ENCODE data around the gene TPGS2.
A peak's percentile ranks its signal among the peaks of the same experiment; 100 is the strongest.
"Not testable (repeated sequence)": the region's sequence is repeated elsewhere in the genome, so short reads cannot be mapped to it uniquely, and the experiment has no call there.

TPGS2 gene

DNA sequence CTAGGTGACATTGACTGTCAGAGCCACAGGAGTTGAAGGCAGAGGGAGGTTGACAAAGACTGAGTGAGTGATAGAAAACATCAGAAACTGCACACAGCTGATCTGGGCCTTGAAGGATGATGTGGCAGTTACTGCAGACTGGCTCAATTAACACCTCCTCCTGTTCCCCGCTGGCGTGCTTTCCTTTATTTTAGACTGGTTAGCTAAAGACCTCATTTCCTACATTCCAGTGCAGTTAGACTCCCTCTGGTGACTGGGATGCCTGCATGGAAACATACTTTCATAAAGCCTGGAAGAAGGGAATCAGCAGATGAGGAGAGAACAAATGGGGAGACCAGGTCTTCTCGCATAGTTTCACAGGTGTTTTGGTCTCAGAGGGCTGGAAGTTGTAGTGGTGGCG, 7.1 kb downstream of the TPGS2 start:
- no peak for DNase-seq

- no peak for DNase-seq
Measured at GRCh38 chr18:36819621-36820020, 9.2 kb downstream of the TPGS2 start.

DNA sequence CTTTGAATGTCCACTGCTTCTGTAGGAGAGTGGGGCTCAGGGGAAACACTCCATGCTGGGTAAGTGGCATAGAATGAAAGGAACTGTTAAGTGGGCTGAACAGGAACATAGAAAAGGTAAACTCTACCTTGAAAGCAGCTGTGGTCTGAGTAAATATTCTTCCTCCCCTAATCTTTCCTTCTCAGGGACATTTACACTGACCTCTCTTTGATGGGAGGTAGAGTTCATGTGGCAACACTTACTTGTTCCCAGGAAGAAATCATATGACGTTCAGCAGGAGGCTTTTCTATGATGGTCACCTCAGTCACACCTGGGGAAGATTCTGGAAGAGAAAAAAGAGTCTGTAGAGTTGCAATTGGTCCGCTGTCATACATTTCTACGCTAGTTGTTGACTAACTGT, 10.2 kb downstream of the TPGS2 start:
- DNase-seq, result no peak

- no peak for DNase-seq
Measured at GRCh38 chr18:36817039-36817438, 11.8 kb downstream of the TPGS2 start.

DNA sequence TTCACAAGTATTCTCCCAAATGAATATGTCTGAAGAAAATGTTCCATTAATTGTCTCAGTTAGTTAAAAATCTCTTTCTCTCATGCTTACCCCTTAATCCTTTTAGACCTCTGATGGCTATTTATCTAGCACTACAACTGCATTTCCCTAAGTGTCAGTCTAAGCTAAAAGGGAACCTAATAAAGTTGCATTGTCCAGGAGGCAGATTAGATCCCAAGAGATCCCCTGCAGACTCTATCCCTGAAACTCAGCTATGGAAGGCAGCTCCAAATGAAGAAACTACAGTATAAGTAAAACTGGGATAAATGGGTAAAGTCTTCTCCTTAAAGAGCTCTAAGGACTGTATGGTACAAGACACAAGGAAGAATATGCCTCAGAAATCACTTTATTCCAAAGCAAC, 12.7 kb downstream of the TPGS2 start:
- not testable (repeated sequence) for DNase-seq

DNA sequence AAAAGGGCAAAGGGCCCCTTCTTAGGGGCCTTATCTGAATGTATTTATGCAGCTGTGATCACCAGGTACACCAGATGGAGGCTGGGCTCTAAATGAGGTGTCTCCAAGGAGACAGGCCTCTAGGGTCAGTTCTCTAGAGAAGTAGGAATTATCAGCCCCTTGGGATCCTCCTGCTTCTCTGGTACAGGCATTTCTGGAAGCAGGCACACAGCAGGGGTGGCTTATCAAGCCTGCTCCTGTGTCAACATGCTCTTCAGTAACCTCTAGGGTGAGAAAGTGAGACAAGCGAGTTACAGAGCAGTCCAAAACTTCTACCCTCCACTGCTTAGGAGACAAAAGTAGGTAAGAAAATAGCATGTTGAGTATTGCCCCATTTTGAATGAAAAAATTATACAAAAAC, 13.8 kb downstream of the TPGS2 start:
- no peak for DNase-seq

DNA sequence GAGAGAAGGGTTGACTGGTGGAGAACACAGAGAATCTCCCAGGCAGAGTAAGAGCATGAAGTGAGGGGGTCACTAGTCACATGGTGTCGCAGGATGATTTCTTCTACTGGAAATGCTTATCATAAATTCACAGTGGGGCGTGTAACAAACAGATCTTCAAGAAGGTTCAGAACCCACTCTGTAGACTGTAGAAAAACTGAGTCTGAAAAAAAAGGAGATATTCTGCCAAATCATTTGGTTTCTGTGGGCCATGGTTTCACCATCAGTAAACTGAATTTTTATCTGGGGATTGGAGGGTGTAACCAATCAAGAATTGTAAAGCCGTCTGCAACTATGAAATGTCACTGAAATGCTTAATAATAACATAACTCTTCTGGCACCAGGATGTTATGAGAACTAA, 15.0 kb downstream of the TPGS2 start:
- no peak for DNase-seq

GRCh38 chr18:36813101-36813775, 15.6 kb downstream of the TPGS2 start:
- no peak for DNase-seq

- no peak for DNase-seq
Measured at GRCh38 chr18:36812678-36813077, 16.1 kb downstream of the TPGS2 start.

DNA sequence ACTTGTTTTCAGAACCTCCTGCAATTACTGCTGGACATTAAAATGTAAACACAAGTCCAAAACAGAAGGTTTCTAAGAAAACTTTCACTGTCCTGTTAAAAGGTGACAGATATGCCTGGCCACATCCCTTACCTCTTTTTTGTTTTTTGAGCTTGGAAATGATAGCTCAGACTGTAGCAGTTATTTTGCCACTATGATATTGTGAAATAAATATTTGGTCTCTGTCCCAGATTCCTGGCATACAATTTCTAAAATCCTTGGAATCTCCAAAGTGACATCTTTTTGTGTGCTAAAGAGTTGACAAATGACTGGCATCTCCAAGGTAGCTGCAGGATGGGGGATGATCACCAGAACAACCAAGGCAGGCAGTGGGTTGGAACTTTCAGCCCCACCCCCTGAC, 16.8 kb downstream of the TPGS2 start:
- DNase-seq, result no peak

- DNase-seq, result no peak
Measured at GRCh38 chr18:36811430-36811829, 17.4 kb downstream of the TPGS2 start.

DNA sequence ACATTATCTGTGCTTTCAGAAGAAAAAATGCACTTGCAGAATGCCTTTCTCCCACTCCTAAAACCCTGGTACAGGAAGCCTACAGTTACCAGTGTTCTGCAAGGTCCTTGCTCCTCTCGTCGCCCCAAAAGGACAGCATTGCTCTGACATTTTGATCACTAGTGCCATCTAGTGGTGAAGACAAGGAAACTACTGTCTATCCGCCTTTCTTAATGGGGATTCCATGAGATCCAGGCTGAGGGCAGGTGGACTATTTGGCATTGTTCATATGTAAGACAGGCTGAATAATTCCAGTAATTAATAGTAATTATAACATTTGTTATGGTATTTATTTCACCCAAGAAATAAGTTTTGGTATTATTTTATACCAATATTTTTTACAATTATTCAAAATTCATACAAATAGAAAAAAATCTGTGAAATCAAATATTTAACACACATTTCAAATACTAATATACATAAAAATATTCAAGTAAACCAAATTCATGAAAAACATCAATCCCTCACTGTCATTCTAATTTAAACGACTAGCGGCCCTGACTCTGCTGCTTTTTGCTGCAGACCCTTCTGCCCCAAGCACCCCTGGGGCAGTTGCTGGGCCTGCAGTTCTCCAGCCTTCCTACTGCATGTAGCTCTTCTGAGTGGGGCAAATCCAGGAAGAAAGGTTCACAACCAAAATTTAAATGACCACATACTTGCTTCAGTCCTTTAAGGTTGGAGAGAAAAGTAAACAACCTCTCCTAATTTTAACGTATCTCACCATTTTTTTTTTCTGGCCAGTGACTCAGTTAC, 19.0 kb downstream of the TPGS2 start:
- DNase-seq, result peak; percentile 3

GRCh38 chr18:36808681-36809080, 20.1 kb downstream of the TPGS2 start:
- DNase-seq, result no peak

DNA sequence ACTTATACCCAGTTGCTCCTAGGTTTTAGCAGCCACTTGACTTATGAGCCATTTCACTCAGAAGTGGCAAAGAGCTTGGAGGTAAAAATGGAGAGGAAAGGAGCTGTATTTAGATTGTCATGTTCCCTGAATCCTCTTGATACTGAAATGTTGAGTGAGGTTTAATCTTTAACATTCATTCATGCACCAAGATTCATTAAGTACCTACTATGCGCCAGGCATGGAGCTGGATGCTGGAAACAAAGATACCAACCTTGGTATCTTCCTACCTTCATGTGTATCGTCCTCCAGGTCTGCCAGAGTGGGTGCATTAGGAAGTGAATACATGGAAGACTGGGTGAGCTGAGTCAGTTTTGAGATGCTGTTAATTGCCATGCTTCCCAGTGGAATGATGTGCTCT, 23.7 kb downstream of the TPGS2 start:
- DNase-seq, result no peak

DNA sequence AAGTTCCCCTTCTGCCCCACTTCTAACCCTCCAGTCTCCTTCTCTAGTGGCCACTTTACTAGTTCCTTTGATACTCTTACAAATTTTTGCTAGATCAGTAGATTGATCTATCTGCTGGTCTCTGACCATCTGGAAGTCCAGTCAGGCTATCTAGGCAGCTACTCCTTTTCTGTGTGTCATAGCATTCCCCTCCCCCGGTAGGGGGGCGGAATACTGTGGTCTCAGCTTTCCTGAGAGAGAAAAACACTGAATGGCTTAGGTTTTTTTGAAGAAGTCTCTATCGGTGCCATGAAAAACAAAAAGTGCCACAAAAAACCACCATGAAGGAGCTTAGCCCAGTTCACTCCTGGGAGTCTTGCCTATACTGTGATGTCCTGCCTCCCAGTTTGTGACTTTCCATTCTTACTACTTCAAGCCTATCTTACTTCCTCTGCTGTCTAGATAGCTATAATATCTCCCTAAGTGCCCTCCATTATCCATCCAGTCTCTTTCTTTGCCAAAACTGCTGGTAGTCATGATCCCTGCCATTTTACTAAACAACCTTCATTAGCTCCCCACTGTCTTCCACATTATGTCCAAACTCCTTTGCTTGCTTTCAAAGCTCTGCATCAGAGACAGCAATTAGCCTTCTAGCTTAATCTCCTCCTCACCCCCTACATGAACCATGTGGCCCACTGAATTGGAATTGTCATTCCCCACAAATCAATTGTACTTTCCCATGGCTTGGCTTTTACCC, 29.9 kb downstream of the TPGS2 start:
- no peak for DNase-seq

DNA sequence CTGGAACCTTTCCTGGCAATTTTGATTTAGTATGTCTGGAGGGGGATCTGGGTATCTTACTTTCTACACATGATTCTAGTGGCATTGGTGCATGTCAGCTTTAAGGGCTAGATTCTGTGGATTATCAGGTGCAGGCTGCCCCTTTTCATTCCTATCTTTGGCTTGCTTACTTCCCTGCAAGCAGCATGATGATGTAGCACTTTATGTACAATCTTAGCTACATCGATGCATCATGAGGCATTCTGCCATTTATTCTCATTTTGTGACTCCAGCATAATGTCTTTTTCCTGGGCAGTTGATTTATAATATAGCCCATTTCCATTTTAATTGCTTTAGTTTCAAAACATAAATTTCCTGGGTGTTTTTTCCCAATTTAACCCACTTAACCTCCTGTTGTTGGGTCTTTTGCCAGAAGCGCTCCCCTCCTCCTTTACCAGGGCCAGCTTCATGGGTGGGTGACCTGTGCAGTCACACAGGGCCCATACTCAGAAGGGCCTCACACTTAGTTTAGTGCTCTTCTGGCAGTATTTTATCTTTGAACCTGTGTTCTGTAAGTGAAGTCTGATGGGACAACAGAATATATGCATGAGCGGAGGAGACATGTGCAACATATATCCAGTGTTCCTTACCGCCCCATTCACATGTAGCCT, 36.0 kb downstream of the TPGS2 start:
- DNase-seq, result no peak

DNA sequence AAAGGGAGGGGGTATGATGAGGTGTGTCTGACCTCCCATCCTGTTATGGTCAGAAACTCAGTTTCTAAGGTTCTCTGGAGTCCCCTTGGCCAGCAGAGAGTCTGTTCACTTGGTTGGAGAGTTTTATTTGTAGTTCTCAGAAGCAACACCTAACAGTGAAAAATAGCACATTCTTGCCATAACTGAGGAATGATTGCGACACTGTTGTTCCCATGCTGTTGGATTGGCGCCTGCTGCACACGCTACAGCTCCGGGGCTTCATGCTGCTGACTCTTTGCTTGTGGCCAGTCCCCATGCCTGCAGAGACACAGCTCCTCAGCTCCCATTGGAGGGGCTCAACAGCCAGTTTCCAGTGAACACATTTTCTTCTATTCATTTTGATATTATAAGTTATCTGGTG, 42.1 kb downstream of the TPGS2 start:
- no peak for DNase-seq

DNA sequence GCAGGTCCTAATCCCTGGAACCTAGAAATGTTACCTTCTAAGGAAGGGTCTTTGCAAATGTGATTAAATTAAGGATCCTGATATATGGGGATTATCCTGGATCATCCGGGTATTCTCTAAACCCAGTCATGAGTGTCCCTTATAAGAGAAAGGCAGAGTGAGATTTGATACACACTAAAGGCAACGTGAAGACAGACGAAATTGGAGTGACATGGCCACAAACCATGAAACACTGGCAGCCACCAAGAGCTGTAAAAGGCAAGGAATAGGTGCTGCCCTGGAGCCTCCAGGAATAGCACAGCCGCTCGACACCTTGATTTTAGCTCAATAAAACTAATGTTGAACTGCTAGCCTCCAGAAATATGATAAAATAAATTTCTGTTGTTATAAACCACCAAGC, 45.0 kb downstream of the TPGS2 start:
- DNase-seq, result no peak

- DNase-seq, result no peak
Measured at GRCh38 chr18:36782710-36783109, 46.1 kb downstream of the TPGS2 start.

- no peak for DNase-seq
Measured at GRCh38 chr18:36780748-36781147, 48.1 kb downstream of the TPGS2 start.

DNA sequence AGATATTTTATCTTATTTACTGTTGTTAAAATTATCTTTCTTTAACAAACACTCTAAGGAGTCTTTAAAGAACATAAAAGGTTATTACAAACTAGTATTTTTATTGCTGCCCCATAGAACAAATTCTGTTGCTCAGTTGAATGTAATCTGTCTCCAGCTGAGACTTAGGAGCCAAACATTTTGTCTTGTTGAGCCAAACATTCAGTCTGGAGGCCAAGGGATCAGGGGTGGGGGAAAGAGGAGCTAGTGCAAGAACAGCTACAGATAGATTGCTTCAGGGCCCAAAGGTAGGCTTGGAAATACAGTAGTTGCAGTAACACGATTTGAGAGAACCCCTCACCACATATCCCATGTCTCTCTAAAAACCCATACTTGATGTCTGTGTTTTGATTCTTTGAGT, 51.2 kb downstream of the TPGS2 start:
- no peak for DNase-seq

DNA sequence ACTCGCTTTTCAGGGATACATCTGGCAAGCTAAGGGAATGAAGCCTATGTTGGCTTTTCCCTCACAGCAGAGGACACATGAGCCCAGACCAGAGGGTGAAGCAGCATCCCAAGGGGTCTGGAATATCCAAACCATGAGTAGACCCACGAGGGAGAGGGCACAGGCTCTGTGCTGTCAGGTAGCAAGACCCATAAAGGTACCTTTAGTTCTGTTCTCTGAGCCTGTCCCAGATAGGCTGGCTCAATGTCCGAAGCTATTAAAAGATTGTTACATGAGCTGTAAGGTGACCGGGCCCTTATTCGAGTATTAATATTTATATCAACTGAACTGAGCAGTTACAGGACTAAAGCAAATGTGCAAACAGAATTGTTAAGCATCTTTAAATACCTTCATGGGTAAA, 52.2 kb downstream of the TPGS2 start:
- DNase-seq, result no peak

- DNase-seq, result no peak
Measured at GRCh38 chr18:36775396-36775795, 53.4 kb downstream of the TPGS2 start.

Data from NCI-H1048 (cell line).